HepG2 (cell line): ENCODE data around the gene RAP1GAP2. TPM values are rescaled to one million over a fixed set of nuclear protein-coding genes. Genes with fewer than 3 reads are reported as not detected.
A peak's percentile ranks its signal among the peaks of the same experiment; 100 is the strongest.

Experiments used
- BCL3 ChIP-seq: sonication (generic); formaldehyde crosslinking; IDR thresholded peaks from 2 replicates; pipeline ENCODE4 v1.5.1; 2020; ENCODE audit warnings: mild to moderate bottlenecking, missing genetic modification reagents, moderate library complexity
- BCL6 ChIP-seq: IDR thresholded peaks from 2 replicates; pipeline ENCODE4 v1.6.1; 2016; ENCODE audit warnings: missing genetic modification reagents, missing compliant biosample characterization
- CREB3 ChIP-seq: sonication (generic); formaldehyde crosslinking; IDR thresholded peaks from 2 replicates; pipeline ENCODE4 v1.5.0; 2020; ENCODE audit warnings: missing genetic modification reagents
- DNMT3B ChIP-seq: conservative IDR thresholded peaks from 2 replicates; pipeline ENCODE4 v1.6.1; 2016; ENCODE audit warnings: missing biosample characterization, control low read depth
- E2F1 ChIP-seq: sonication (generic); formaldehyde crosslinking; IDR thresholded peaks from 2 replicates; pipeline ENCODE4 v1.5.0; 2020; ENCODE audit warnings: missing genetic modification reagents
- FOXA1 ChIP-seq, 2 experiments: fragments of 450-650 bp in 1 of 2; sonication (generic) in 1 of 2; formaldehyde crosslinking in 1 of 2; IDR thresholded peaks; 2 replicates each; pipeline versions ENCODE4 v1.4.0 to v1.6.1; 2016 to 2020; ENCODE audit warnings: missing genetic modification reagents in 1 of 2
- FOXP1 ChIP-seq, 2 experiments: fragments of 450-650 bp in 1 of 2; IDR thresholded peaks; 2 replicates each; pipeline ENCODE4 v1.6.1; 2017 to 2018; ENCODE audit warnings: antibody characterized with exemption in 1 of 2
- GPN1 ChIP-seq: sonication (generic); formaldehyde crosslinking; IDR thresholded peaks from 2 replicates; pipeline ENCODE4 v1.5.1; 2020; ENCODE audit warnings: missing genetic modification reagents, borderline replicate concordance
- JDP2 ChIP-seq: sonication (generic); formaldehyde crosslinking; IDR thresholded peaks from 2 replicates; pipeline ENCODE4 v1.8.1; 2022; ENCODE audit warnings: missing genetic modification reagents, borderline replicate concordance
- KDM4B ChIP-seq: sonication (generic); formaldehyde crosslinking; IDR thresholded peaks from 2 replicates; pipeline ENCODE4 v1.4.0; 2020; ENCODE audit warnings: missing genetic modification reagents
- MYPOP ChIP-seq: sonication (generic); formaldehyde crosslinking; IDR thresholded peaks from 2 replicates; pipeline ENCODE4 v1.8.1; 2023; ENCODE audit warnings: mild to moderate bottlenecking, moderate library complexity, missing genetic modification reagents
- NFKBIZ ChIP-seq: IDR thresholded peaks from 2 replicates; pipeline ENCODE4 v1.6.1; 2018; ENCODE audit warnings: missing genetic modification reagents, missing compliant biosample characterization
- PHF8 ChIP-seq: sonication (generic); formaldehyde crosslinking; IDR thresholded peaks from 2 replicates; pipeline ENCODE4 v1.5.0; 2020; ENCODE audit warnings: missing genetic modification reagents
- PPARG ChIP-seq: conservative IDR thresholded peaks from 2 replicates; pipeline ENCODE4 v1.6.1; 2016; ENCODE audit warnings: missing biosample characterization, missing genetic modification reagents
- SOX5 ChIP-seq: IDR thresholded peaks from 2 replicates; pipeline ENCODE4 v1.6.1; 2016; ENCODE audit warnings: borderline replicate concordance
- SRY ChIP-seq: sonication (generic); formaldehyde crosslinking; IDR thresholded peaks from 2 replicates; pipeline ENCODE4 v1.8.0; 2022; ENCODE audit warnings: mild to moderate bottlenecking, missing genetic modification reagents
- U2AF1 ChIP-seq: fragments of 200-400 bp; formaldehyde crosslinking; optimal IDR thresholded peaks from 2 replicates; pipeline ENCODE3; 2017; ENCODE audit warnings: mild to moderate bottlenecking, low read depth, low read length
- YEATS2 ChIP-seq: sonication (generic); formaldehyde crosslinking; IDR thresholded peaks from 2 replicates; pipeline ENCODE4 v1.4.0; 2020; ENCODE audit warnings: missing genetic modification reagents, borderline replicate concordance
- ZBTB21 ChIP-seq: sonication (generic); formaldehyde crosslinking; IDR thresholded peaks from 2 replicates; pipeline ENCODE4 v1.4.0; 2020; ENCODE audit warnings: missing genetic modification reagents
- ZBTB43 ChIP-seq: sonication (generic); formaldehyde crosslinking; conservative IDR thresholded peaks from 2 replicates; pipeline ENCODE4 v1.4.0; 2020; ENCODE audit warnings: missing genetic modification reagents
- ZNF12 ChIP-seq: sonication (generic); formaldehyde crosslinking; IDR thresholded peaks from 2 replicates; pipeline ENCODE4 v1.5.0; 2020; ENCODE audit warnings: missing genetic modification reagents
- ZNF274 ChIP-seq: sonication (generic); formaldehyde crosslinking; IDR thresholded peaks from 2 replicates; pipeline ENCODE4 v1.5.1; 2020; ENCODE audit warnings: mild to moderate bottlenecking, missing genetic modification reagents
- ZNF3 ChIP-seq: IDR thresholded peaks from 2 replicates; pipeline ENCODE4 v1.7.0; 2017; ENCODE audit warnings: inconsistent platforms
- ZNF441 ChIP-seq: sonication (generic); formaldehyde crosslinking; IDR thresholded peaks from 2 replicates; pipeline ENCODE4 v1.7.0; 2021; ENCODE audit warnings: missing genetic modification reagents, borderline replicate concordance
- ZNF460 ChIP-seq: sonication (generic); formaldehyde crosslinking; IDR thresholded peaks from 2 replicates; pipeline ENCODE4 v1.5.1; 2020; ENCODE audit warnings: missing genetic modification reagents, mild to moderate bottlenecking, borderline replicate concordance
- ZNF615 ChIP-seq: sonication (generic); formaldehyde crosslinking; IDR thresholded peaks from 2 replicates; pipeline ENCODE4 v1.5.0; 2020; ENCODE audit warnings: mild to moderate bottlenecking, missing genetic modification reagents, borderline replicate concordance
- ZNF773 ChIP-seq: sonication (generic); formaldehyde crosslinking; IDR thresholded peaks from 2 replicates; pipeline ENCODE4 v1.4.0; 2020; ENCODE audit warnings: missing genetic modification reagents, borderline replicate concordance
- polyA plus RNA-seq, 8 experiments: library from polyadenylated mRNA; depleted of rRNA in 3 of 8; stranded (reverse) in 7 of 8; unstranded in 1 of 8; fragments of >200 nt; fragmentation: Illumina TruSeq in 4 of 8; extraction: Trizol in 4 of 8; gene quantifications; 2 replicates each; pipeline versions ENCODE4 v1.2.1 to v1.2.3, GENCODE V29; 2011 to 2016; ENCODE audit warnings: low read depth in 4 of 8, missing spikeins in 1 of 8, mixed read lengths in 1 of 8; ENCODE audit not compliant: insufficient read depth in 1 of 8
- total RNA-seq, 5 experiments: library from RNA; depleted of rRNA; stranded (reverse); fragments of >200 nt; fragmentation: Illumina TruSeq; extraction: Trizol; gene quantifications; 2 replicates each; pipeline ENCODE4 v1.2.3, GENCODE V29; 2016; ENCODE audit warnings: low read depth in 1 of 5

Gene RAP1GAP2
- total and polyA plus RNA-seq, 2 of the 13 experiments (the other 11 are each of a cell fraction or from before 2014, with no cell fraction given) = 10.9 to 12.0 TPM

GRCh38 chr17:2954898-2955445 is 158.7 kb downstream of the RAP1GAP2 start (continued):
- TF ChIP-seq E2F1 (CRISPR knock-in tag) (no peak), PHF8 (CRISPR knock-in tag) (no peak), U2AF1 (no peak), MYPOP (CRISPR knock-in tag) (peak; percentile 76; the same call in 1 of the 2 replicates), ZNF3 (peak; percentile 77), ZBTB43 (peak; percentile 61), CREB3 (CRISPR knock-in tag) (no peak), SRY (CRISPR knock-in tag) (no peak), BCL3 (CRISPR knock-in tag) (no peak), BCL6 (peak; percentile 72; the same call in 1 of the 2 replicates), ZNF773 (no peak), ZNF615 (CRISPR knock-in tag) (no peak), PPARG (peak; percentile 54), YEATS2 (peak; percentile 56; the same call in 1 of the 2 replicates), FOXP1 (IDR thresholded peaks at IDR 0.05) (no peak), FOXP1 (CRISPR knock-in tag; IDR thresholded peaks at IDR 0.05) (peak; percentile 74; the same call in 1 of the 2 replicates), DNMT3B (no peak; the same call in 1 of the 2 replicates), KDM4B (CRISPR knock-in tag) (no peak), ZBTB21 (no peak; the same call in 1 of the 2 replicates), ZNF460 (no peak), FOXA1 (IDR thresholded peaks at IDR 0.05) (no peak), FOXA1 (CRISPR knock-in tag; IDR thresholded peaks at IDR 0.05) (peak; percentile 78), GPN1 (no peak), SOX5 (CRISPR knock-in tag) (peak; percentile 95), ZNF12 (no peak), ZNF441 (CRISPR knock-in tag) (no peak), JDP2 (no peak), NFKBIZ (CRISPR knock-in tag) (peak; percentile 67; the same call in 1 of the 2 replicates), ZNF274 (CRISPR knock-in tag) (no peak)
